HTR-8/SVneo (cell line): ENCODE measurements around the gene RBM17.
"Not testable (repeated sequence)": the region's sequence is repeated elsewhere in the genome, so short reads cannot be mapped to it uniquely, and the experiment has no call there.

ENCODE experiments used
- DNase-seq: peaks from one replicate; pipeline ENCODE4 v3.0.0; 2011; ENCODE audit warnings: low spot score, mixed read lengths; ENCODE audit not compliant: insufficient read length
- FAIRE-seq: peaks from 2 replicates; lab custom pipeline; 2011; peaks lifted over from hg19 to GRCh38; lab: Jason Lieb, UNC

The RBM17 gene

GRCh38 chr10:6107616-6108015 is 18.8 kb downstream of the RBM17 start:
- not testable (repeated sequence) for DNase-seq, FAIRE-seq

- FAIRE-seq = no peak
- DNase-seq = no peak
These were observed 19.2 kb downstream of the RBM17 start for GRCh38 chr10:6108072-6108471.

- FAIRE-seq (no peak), DNase-seq (no peak)
These were observed 20.0 kb downstream of the RBM17 start for GRCh38 chr10:6108631-6109443.

- no peak for FAIRE-seq
- no peak for DNase-seq
These were observed 20.6 kb downstream of the RBM17 start for GRCh38 chr10:6109444-6109775.

GRCh38 chr10:6110136-6110535 is 21.3 kb downstream of the RBM17 start:
- DNase-seq (no peak), FAIRE-seq (no peak)

- FAIRE-seq (no peak), DNase-seq (no peak)
These were observed 24.1 kb downstream of the RBM17 start for GRCh38 chr10:6112893-6113292.

- FAIRE-seq = no peak
- no peak for DNase-seq
These were observed 25.5 kb downstream of the RBM17 start for GRCh38 chr10:6114299-6114698.

- DNase-seq (no peak), FAIRE-seq (no peak)
These were observed 26.0 kb downstream of the RBM17 start for GRCh38 chr10:6114805-6115341.

GRCh38 chr10:6115411-6115810 is 26.6 kb downstream of the RBM17 start:
- no peak for DNase-seq
- no peak for FAIRE-seq

GRCh38 chr10:6115824-6116350 is 27.1 kb downstream of the RBM17 start:
- peak; percentile 31 for DNase-seq
- no peak for FAIRE-seq

- FAIRE-seq = no peak
- DNase-seq = no peak
These were observed 28.0 kb downstream of the RBM17 start for GRCh38 chr10:6116806-6117205.

- DNase-seq = no peak
- no peak for FAIRE-seq
These were observed 28.9 kb downstream of the RBM17 start for GRCh38 chr10:6117711-6118110.

- DNase-seq (no peak), FAIRE-seq (no peak)
These were observed 30.6 kb downstream of the RBM17 start for GRCh38 chr10:6119423-6119822.

- DNase-seq (no peak), FAIRE-seq (no peak)
These were observed 31.1 kb downstream of the RBM17 start for GRCh38 chr10:6119962-6120361.

GRCh38 chr10:6120691-6121090 is 31.9 kb downstream of the RBM17 start:
- FAIRE-seq (no peak), DNase-seq (no peak)

- DNase-seq (no peak), FAIRE-seq (no peak)
These were observed 32.3 kb downstream of the RBM17 start for GRCh38 chr10:6121146-6121545.

GRCh38 chr10:6123532-6123931 is 34.7 kb downstream of the RBM17 start:
- no peak for FAIRE-seq

GRCh38 chr10:6124666-6125065 is 35.8 kb downstream of the RBM17 start:
- FAIRE-seq (no peak), DNase-seq (no peak)

More at GRCh38 chr10:6123532-6123931, 34.7 kb downstream of the RBM17 start:
- DNase-seq = no peak

- DNase-seq, FAIRE-seq: not testable (repeated sequence)
These were observed 38.6 kb downstream of the RBM17 start for GRCh38 chr10:6127461-6127860.

- FAIRE-seq (no peak), DNase-seq (no peak)
These were observed 39.3 kb downstream of the RBM17 start for GRCh38 chr10:6128087-6128486.

GRCh38 chr10:6128591-6129251 is 39.9 kb downstream of the RBM17 start:
- FAIRE-seq = no peak
- DNase-seq = no peak
